ENCODE measurements around the gene GSTA3.
A peak's percentile ranks its signal among the peaks of the same experiment; 100 is the strongest.
"Not testable (repeated sequence)": the region's sequence is repeated elsewhere in the genome, so short reads cannot be mapped to it uniquely, and the experiment has no call there.

Gene GSTA3

DNA sequence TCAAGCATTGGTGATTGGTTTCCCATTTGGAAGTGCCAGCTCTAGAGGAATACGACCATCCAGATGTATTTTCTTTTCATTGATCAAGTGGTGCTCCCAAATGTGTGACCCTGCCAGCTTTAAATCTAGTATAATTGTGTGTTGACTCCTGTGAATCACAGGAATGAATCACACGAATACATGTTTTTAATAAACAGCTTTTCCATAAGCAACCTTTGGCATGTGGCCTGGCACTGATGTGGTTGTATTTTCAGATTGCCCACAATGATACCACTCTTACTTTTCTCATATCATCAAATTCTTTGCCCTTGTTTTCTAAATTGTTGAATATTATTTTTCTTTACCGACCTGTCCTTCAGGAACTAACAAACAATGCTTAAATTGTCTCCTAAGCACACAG lies 367 bp downstream of the GSTA3 start:
- no peak for DNase-seq

DNA sequence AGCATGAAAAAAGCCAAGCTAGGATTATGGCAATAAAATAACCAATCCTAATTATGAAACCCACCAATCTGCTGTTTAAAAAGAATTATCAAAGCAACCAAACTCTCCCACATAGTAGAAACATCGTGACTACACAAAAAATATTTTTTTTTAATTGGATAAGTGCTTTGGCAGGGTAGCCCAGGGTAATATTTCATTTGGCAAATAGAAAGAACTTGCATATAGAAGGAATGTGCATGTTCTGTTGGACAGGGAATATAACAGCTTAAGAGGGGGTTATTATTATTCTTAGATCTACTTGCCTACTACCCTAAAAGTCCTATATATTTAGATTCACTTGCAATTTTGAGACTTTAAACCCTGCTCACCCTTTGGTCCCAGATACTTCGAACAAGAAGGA lies 972 bp downstream of the GSTA3 start:
- no peak for DNase-seq

DNA sequence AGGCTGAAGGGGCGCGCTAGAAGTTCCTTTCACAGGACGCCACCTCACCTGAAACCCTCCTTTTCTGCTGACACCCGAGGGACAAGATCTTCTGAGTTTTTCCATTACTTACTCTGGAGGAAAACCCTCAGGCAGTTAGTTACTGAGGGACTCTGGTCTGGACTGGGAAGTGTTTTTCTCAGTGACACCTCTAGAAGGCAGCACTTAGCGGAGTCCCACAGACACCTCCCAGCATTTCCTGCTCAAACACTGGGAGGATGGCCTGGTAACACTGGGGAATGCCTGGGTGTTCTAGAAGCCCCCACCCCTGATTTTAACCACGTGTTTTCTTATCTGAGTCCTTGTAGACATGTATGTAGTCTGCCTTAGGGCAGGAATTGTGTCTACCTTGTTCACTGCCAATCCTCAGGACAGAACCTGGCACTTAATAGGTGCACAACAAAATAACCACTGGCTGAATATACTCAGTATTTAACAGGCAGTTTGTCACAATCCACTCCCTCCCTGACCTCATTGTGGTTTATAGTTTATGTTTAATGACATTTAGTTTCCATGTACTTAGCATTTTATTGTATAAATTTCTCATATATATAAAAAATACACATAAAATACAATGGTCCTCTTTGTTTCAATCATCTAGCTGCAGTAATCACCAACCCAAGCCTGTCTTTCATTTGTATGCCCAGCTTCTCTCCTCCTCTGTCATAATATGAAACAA lies 4.8 kb downstream of the GSTA3 start:
- no peak for DNase-seq

DNA sequence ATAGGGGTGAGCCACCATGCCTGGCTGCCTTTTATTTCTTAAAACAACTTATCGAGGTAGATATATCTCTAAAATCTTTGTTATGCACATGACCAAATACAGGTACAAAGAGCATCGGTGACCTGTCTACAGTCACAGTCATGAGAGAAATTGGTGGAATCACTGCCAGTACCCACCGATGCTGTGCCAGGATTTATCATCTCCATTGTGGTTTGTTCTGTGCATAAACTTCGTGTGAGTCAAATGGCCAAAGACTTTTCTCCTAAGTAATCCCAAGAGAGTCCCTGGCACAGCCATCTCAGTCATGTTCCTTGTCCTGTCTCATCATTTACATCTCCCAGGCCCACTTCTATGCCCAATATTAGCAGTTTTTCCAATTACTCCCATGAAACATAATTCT lies 9.0 kb downstream of the GSTA3 start:
- no peak for DNase-seq

DNA sequence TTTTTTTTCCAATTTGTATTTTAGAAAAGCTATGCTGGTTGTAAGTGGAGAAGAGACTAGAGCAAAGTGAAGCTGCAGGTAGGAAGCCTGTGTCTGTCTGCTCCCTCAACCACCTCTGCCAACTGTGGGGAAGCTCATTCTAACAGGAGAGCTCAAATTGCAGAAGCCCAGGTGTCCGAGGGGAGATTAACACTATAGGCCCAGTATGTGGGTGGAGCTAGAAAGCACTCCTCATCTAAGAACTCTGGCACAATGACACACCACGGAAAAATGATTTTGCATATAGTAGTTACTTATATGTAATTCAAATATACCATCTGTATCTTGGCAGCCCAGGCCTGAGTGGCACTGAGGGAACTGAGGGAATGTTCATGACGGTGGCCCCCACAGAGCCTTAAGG lies 13.7 kb downstream of the GSTA3 start:
- not testable (repeated sequence) for DNase-seq

DNA sequence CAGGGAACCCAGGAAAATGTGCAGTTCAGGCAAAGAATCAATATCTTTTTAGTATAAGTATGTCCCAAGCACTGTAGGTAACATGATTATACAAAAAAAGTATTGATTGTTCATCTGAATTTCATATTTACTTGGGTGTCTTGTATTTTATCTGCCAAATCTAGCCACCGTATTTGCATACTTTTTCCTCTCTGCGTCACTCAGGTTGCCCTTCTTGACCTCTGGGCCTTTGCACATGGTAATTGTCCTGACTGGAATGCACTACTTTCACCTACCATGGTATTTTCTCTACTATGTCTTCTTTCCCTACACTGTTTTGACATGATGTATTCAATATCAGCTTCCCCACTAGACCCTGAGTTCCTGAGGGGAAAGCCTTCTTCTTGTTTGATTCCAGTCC lies 15.2 kb downstream of the GSTA3 start:
- no peak for DNase-seq

DNA sequence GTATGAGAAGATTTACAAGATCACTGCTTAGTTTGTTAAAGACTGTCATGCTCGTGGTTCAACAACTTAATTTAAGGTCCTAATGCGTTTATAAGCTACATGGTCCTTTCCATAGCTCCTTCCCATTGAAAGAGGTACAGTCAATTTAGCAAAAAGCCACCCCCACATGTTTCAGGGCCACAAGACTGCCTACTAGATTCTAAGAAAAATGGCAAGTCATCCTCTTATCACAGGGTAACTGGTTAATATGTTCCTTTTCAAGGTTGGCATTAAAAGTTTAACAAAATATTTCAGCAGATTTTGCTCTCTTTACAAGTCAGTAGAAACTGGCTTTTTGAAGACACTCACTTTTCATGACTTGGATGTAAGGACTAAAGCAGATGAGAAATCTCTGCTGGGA lies 15.7 kb downstream of the GSTA3 start:
- no peak for DNase-seq

DNA sequence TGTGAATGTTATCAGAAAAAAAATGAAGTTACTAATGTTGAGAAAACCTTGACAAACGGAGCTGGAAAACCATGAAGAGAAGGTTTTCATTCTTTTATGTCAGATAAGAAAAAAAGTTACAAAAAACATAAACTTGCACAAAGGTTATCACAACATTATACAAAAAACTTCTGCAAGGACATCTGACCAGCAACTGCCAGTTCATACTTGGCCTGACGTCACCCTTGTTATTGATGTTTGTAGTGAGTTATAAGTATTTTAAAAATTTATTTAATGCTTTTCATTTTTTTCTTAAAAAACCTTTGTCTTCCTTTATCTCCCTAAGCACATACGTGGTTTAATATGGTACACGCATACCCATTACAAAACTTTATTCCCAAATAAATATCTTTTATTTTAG lies 16.3 kb downstream of the GSTA3 start:
- no peak for DNase-seq

DNA sequence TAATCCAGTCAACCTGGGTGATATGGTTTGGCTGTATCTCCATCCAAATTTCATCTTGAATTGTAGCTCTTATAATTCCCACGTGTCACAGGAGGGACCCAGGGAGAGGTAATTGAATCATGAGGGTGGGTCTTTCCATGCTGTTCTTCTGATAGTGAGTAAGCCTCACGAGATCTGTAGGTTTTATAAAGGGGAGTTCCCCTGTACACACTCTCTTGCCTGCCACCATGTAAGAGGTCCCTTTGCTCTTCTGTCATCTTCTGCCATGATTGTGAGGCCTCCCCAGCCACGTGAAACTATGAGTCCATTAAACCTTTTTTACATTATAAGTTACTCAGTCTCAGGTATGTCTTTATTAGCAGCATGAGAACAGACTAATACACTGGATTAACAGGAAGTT lies 19.5 kb downstream of the GSTA3 start:
- DNase-seq: no peak

DNA sequence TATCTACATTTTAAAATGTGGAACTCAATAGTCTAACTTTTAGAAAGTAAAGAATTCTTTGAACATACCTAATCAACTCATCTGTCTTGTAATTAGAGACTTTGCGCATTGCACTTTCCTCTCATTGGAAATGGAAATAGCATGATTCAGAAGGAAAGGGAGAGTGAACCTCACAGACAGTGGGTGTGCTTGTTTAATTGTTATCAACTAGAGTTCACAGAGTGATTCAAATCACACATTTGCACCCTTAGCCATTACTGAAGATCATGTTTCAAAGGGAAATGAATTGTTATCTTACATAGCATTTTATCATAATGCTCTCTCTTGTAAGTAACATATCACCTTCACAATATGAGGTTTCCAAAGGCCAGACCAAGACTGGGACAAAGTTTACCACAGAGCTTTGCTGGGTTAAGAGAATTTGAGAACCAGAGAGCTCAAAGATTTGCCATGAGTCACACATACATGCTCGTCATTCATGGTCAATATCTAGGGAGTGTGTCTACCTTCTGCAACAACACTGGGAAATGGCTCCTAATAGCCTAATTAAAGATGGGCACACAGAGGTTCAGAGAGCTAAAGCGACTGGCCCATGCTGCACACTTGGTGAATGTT lies 21.5 kb downstream of the GSTA3 start:
- DNase-seq: no peak

DNA sequence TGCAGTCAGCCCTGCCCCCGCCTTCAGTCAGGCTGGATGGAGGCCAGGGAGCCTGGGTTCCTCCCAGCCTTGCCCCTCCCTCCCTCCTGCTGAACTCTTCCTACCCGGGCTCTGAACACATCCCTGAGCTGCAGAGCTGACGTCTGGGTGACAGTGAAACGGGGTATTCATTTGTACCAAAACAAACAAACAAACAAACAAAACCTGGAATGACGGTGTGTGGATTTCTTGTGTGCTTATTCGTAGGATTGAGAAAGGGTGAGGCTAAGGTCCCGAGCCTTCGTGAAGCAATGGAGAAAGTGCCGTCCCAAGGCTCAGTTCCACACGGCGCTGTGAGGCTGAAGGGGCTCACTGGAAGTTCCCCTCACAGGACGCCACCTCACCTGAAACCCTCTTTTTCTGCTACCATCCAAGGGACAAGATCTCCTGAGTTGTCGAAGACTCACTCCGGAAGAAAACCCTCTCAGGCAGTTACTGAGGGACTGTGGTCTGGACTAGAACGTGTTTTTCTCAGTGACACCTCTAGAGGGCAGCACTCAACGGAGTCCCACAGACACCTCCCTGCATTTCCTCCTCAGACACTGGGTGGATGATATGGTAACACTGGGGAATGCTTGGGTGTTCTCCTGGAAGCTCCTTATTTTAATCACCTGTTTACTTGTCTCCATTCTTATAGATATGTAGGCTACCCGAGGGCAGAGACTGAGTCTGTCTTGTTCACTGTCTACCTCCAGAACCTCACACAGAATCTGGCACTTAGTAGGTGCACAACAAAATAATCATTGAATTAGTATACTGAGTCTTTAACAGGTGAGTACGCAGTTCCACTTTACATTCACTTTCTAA lies 27.3 kb downstream of the GSTA3 start:
- DNase-seq: peak; percentile 66 to 85 (median 67)

DNA sequence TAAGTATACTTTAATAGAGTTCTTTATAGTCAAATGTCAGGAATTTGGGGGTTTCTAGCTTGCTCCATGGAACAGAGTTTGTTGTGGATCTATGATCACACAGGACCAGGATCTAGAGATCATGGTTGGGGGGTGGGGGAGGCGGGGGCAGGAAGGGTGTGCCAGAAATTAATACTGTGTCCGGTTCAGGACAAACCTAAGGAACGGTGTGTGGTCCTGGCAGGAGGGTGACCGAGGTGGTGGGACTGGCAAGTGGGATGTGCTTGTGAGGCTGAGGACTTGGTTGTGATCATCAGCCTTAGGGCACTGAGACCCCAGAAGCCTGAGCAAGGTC lies 27.9 kb downstream of the GSTA3 start:
- no peak for DNase-seq

DNA sequence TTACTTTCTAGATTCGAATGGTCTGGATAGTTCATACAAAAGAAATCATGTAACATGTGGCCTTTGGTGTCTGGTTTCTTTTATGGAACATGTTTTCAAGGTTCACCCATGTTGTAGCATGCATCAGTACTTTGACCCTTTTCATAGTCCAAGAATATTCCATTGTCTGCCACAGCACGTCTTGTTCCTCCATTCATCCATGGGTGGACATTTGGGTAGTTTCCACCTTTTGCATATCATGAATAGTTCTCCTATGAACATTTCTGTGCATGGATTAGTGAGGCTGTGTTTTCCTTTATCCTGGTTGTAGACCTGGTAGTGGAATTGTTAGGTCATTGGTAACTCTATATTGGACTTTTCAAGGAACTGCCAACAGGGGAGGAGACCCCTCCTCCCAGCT lies 31.7 kb downstream of the GSTA3 start:
- no peak for DNase-seq

DNA sequence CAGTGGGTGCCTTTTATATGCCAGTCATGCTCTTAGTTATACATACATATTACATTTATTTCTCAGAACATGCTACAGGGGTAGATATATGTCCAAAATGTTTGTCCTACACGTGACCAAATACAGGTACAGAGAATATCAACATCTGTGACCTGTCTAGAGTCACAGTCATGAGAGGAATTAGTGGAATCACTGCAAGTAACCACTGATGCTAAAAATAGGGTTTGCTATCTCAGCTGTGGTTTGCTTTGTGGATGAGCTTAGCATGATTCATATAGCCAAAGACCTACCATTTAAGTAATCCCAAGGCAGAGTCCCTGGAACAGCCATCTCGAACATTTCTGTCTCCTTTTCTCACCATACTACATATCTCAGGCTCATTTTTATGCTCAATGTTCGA lies 32.3 kb downstream of the GSTA3 start:
- no peak for DNase-seq

DNA sequence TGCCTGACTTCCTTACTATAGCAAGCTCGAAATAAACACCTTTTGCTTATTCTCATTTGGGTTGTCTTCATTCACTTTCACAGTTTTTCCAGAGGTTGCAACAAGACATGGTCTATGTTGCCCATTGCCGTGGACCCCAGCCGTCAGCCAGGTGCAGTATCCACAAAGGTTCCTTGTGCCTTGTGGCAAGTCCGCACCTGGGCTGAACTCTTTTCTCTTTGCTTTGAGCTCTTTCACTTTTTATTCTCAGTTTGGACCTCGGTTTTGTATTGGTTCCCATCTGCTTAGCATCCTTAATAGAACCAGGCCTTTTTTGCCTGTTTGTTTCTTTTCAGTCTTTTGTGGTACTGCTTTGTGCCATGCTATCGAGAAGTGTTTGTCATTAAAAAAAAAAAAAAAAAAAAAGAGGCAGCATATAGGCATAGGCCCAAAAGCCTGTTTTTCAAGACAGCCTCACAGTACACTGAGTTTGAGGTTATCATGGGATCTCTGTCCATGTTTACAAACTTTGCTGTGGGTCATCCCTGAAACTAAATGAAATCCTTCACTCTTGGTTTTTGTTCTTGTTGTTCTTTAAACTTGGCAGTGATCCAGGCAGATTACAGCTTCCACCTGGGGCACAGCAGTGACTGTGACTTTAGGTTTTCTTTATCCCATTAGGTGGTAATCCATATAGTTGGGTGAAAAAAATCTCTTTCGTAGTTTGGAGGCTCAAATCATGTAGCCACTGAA lies 33.3 kb downstream of the GSTA3 start:
- DNase-seq: peak in 1 of 3 experiments; percentile 37

DNA sequence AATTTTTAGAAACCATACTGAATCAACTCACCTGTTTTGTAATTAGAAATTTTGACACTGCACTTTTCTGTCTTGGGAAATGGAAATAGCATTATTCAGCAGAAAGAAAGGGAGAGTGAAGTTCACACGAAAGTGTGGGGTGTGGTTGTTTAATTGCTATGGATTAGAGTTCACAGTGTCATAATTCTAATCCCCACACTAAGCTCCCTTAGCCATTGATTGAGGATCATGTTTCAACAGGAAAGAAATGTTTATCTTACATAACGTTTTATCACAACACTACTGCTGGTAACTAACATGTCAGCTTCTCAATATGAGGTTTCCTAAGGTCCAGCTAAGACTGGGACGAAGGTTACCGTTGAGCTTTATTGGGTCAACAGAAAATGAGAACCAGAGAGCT lies 37.5 kb downstream of the GSTA3 start:
- no peak for DNase-seq

DNA sequence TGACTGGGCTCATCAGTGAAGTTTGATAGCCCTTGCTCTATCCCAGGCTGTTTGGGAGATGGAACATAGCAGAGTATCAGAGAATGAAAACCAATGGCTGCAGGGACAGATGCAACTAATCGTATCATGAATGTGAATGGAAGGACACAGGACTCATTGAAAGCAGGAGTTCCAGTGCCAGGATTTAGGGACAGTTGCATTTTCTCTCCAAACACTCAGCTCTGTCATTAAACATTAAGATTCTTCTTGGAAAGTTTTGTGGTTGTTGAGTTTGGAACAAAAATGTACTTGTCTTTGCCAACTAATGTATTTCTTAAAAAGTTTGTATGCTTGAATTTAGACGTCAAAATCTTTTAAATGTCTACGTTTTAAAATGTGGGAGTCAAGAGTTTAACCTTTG lies 37.9 kb downstream of the GSTA3 start:
- no peak for DNase-seq

DNA sequence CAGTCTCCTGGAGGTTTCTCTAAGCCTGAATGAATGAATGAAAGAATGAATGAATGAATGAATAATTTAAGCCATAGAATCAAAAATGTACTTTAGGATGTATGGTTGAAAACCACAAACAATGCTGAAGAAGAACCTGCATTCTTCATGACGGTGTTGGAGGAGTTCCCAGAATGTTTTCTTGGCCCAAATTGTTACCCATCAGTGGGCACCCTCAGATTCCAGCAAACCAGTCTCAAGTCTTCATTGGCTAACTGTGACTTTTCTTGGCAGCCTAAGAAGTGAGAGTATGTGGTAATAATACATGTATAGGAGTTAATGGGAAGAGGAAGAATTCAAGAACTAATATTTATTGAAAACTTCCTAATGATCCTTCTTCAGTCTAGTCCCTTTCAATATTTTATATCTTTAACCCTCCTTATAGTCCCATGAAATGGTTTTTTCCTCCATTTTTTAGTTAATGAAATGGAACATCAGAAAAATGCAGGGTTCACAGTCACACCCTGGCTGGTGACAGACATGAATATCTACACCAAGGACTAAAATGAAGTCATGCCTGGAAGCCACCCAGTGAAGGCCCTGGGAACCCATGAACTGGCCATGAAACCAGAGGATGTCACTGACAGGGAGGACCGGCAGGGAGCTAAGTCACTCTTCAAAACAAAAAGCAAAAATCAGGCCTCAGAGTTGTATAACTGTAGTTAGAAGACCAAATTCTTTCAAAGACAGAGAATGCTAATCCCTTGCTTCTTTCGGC lies 39.0 kb downstream of the GSTA3 start:
- DNase-seq: not testable (repeated sequence)

DNA sequence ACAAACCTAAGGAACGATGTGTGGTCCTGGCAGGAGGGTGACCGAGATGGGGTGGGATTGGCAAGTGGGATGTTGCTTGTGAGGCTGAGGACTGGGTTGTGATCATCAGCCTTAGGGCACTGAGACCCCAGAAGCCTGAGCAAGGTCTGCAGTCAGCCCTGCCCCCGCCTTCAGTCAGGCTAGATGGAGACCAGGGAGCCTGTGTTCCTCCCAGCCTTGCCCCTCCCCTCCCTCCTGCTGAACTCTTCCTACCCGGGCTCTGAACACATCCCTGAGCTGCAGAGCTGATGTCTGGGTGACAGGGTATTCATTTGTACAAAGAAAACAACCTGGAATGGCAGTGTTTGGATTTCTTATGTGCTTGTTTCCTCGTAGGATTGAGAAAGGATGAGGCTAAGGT lies 40.6 kb downstream of the GSTA3 start:
- not testable (repeated sequence) for DNase-seq

DNA sequence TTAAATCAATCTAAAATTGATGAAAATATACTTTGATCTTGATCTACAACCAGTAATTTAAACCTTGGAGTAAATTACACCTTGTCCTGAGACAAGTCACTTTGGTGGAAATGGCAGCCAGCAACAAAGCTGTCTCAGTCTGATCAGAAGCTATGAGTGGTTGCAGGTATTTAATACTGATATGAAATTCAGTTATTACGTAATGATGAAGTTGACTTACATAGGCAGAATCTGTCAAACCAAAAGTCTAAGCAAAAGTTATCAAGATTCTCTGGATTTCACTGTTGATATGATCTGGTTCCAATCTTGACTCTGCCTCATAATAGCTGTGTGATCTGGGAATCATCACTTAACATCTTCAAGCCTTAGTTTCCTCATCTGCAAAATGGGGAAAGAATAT lies 41.3 kb downstream of the GSTA3 start:
- DNase-seq: no peak

DNA sequence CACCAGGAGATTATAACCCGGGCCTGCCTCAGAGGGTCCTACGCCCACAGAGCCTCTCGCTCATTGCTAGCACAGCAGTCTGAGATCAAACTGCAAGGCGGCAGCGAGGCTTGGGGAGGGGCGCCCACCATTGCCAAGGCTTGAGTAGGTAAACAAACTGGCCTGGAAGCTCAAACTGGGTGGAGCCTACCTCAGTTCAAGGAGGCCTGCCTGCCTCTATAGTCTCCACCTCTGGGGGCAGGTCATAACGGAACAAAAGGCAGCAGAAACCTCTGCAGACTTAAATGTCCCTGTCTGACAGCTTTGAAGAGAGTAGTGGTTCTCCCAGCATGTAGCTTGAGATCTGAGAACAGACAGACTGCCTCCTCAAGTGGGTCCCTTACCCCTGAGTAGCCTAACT lies 48.3 kb downstream of the GSTA3 start:
- DNase-seq: not testable (repeated sequence)

DNA sequence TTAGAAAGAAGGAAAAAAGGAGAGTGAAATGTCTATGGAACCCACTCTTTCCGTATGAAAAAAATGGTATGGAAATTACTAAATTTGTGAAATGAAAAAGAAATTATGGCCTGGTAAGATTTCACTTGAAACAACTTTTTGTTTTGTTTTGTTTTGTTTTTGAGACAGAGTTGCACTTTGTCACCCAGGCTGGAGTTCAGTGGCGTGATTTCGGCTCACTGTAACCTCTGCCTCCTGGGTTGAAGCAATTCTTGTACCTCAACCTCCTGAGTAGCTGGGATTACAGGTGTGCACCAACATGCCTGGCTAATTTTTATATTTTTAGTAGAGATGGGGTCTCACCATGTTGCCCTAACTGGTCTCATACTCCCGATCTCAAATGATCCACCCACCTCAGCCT lies 51.1 kb downstream of the GSTA3 start:
- DNase-seq: no peak

DNA sequence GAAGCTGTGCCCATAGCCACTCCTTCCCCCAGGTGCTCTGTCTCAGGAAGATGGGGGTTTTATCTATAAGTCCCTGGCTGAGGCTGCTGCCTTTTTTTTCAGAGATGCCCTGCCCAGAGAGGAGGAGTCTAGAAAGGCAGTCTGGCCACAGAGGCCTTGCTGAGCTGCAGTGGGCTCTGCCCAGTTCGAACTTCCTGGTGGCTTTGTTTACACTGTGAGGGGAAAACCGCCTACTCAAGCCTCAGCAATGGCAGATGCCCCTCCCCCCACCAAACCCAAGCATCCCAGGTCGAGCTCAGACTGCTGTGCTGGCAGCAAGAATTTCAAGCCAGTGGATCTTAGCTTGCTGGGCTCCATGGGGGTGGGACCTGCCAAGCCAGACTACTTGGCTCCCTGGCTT lies 53.4 kb downstream of the GSTA3 start:
- peak; percentile 10 to 52 (median 13) for DNase-seq
